Neutrophil (primary cell): ENCODE measurements around the gene MAP2K2.
A peak's percentile ranks its signal among the peaks of the same experiment; 100 is the strongest.
"Not testable (repeated sequence)": the region's sequence is repeated elsewhere in the genome, so short reads cannot be mapped to it uniquely, and the experiment has no call there.

ENCODE experiments used
- H3K27ac ChIP-seq: fragments of 200-600 bp; sonication (generic); 2 replicates; pipeline ENCODE4 v1.5.1; 2016; ENCODE audit warnings: mild to moderate bottlenecking, moderate library complexity
- H3K27me3 ChIP-seq: fragments of 200-600 bp; sonication (generic); 2 replicates; pipeline ENCODE4 v1.6.0; 2016; ENCODE audit warnings: mild to moderate bottlenecking
- H3K36me3 ChIP-seq: fragments of 200-600 bp; sonication (generic); 2 replicates; pipeline ENCODE4 v1.5.1; 2017
- H3K4me1 ChIP-seq, 2 experiments: fragments of 200-600 bp in 1 of 2; sonication (generic) in 1 of 2; 1 replicate in 1 of 2; 2 replicates in 1 of 2; pipeline versions ENCODE4 v1.5.1 to v1.6.1; 2013 to 2016; ENCODE audit warnings: low read depth in 1 of 2, low read length in 1 of 2, mild to moderate bottlenecking in 1 of 2, moderate library complexity in 1 of 2; ENCODE audit not compliant: control insufficient read depth in 1 of 2, insufficient read depth in 1 of 2
- H3K4me3 ChIP-seq, 2 experiments: fragments of 200-600 bp in 1 of 2; sonication (generic) in 1 of 2; 1 replicate in 1 of 2; 2 replicates in 1 of 2; pipeline ENCODE4 v1.5.1; 2013 to 2016; ENCODE audit warnings: low read depth in 1 of 2, low read length in 1 of 2, mild to moderate bottlenecking in 1 of 2, moderate library complexity in 1 of 2
- H3K9me3 ChIP-seq: fragments of 200-600 bp; sonication (generic); 2 replicates; pipeline ENCODE4 v1.5.1; 2016
- CTCF ChIP-seq: fragments of 200-600 bp; sonication (generic); IDR thresholded peaks from 2 replicates; pipeline ENCODE4 v1.5.1; 2016; ENCODE audit warnings: antibody characterized with exemption

Gene MAP2K2

GRCh38 chr19:4144666-4145249 lies 20.8 kb upstream of the MAP2K2 start:
- no peaks in the 10 kb centered on the region for H3K9me3 ChIP-seq
- H3K4me1 ChIP-seq, result peaks cover 4 to 5% of the 10 kb centered on the region in 2 experiments
- peaks cover 59% of the 10 kb centered on the region for H3K27me3 ChIP-seq
- H3K27ac ChIP-seq, result no peak overlapping the region
- no peak for TF ChIP-seq CTCF
- no peaks in the 10 kb centered on the region for H3K36me3 ChIP-seq
- H3K4me3 ChIP-seq, result no peak overlapping the region

- not testable (repeated sequence) for H3K4me1 ChIP-seq, H3K9me3 ChIP-seq, H3K27ac ChIP-seq, H3K36me3 ChIP-seq, H3K4me3 ChIP-seq
- peaks cover 49% of the 10 kb centered on the region for H3K27me3 ChIP-seq
Measured at GRCh38 chr19:4142916-4143315, 19.0 kb upstream of the MAP2K2 start.

- peaks cover 6 to 8% of the 10 kb centered on the region in 2 experiments for H3K4me1 ChIP-seq
- H3K27me3 ChIP-seq, result peaks cover 30% of the 10 kb centered on the region
- H3K27ac ChIP-seq, result no peak overlapping the region
- TF ChIP-seq CTCF, result no peak
- H3K4me3 ChIP-seq, result no peak overlapping the region
- H3K36me3 ChIP-seq, result no peaks in the 10 kb centered on the region
- H3K9me3 ChIP-seq, result no peaks in the 10 kb centered on the region
Measured at GRCh38 chr19:4140237-4140711, 16.4 kb upstream of the MAP2K2 start.

- peak overlapping the region; percentile 5 for H3K27ac ChIP-seq
- H3K4me1 ChIP-seq, result peaks cover 6 to 8% of the 10 kb centered on the region in 2 experiments
- H3K9me3 ChIP-seq, result no peaks in the 10 kb centered on the region
- TF ChIP-seq CTCF, result peak; percentile 86
- peaks cover 25% of the 10 kb centered on the region for H3K27me3 ChIP-seq
- H3K36me3 ChIP-seq, result no peaks in the 10 kb centered on the region
- H3K4me3 ChIP-seq, result no peak overlapping the region
Measured at GRCh38 chr19:4139614-4140236, 15.8 kb upstream of the MAP2K2 start.

- no peak overlapping the region for H3K27ac ChIP-seq
- no peaks in the 10 kb centered on the region for H3K9me3 ChIP-seq
- no peaks in the 10 kb centered on the region for H3K36me3 ChIP-seq
- H3K4me1 ChIP-seq, result peaks cover 6 to 8% of the 10 kb centered on the region in 2 experiments
- no peak for TF ChIP-seq CTCF
- H3K4me3 ChIP-seq, result no peak overlapping the region
- peaks cover 14% of the 10 kb centered on the region for H3K27me3 ChIP-seq
Measured at GRCh38 chr19:4138445-4138844, 14.5 kb upstream of the MAP2K2 start.

- Histone ChIP-seq H3K27me3 (no peaks in the 10 kb centered on the region), H3K36me3 (no peaks in the 10 kb centered on the region), H3K4me3 (no peak overlapping the region), H3K27ac (no peak overlapping the region), H3K9me3 (no peaks in the 10 kb centered on the region), H3K4me1 (peaks cover 6 to 8% of the 10 kb centered on the region in 2 experiments)
- no peak for TF ChIP-seq CTCF
Measured at GRCh38 chr19:4136680-4137088, 12.8 kb upstream of the MAP2K2 start.

- not testable (repeated sequence) for H3K9me3 ChIP-seq, H3K27me3 ChIP-seq, H3K4me3 ChIP-seq, H3K4me1 ChIP-seq, H3K27ac ChIP-seq, H3K36me3 ChIP-seq
Measured at GRCh38 chr19:4135386-4135785, 11.5 kb upstream of the MAP2K2 start.
